Neural cell (in vitro differentiated cells): Measurements from ENCODE around the gene DCHS1. TPM values are rescaled to one million over a fixed set of nuclear protein-coding genes. Genes with fewer than 3 reads are reported as not detected.

ENCODE experiments used
- H2AFZ ChIP-seq: fragments of 200-600, 300-800 bp; sonication (generic), shearing (Covaris generic); 2 replicates; pipeline ENCODE4 v1.6.0; 2014; ENCODE audit warnings: low read depth, mild to moderate bottlenecking, antibody characterized with exemption, low read length, moderate library complexity
- H3F3A ChIP-seq: fragments of 200-600 bp; shearing (Covaris generic); 2 replicates; pipeline ENCODE4 v1.6.1; 2016; ENCODE audit warnings: mild to moderate bottlenecking, moderate library complexity, mixed read lengths, antibody characterized with exemption, low read length; ENCODE audit not compliant: insufficient read depth, poor library complexity, severe bottlenecking
- H3K27ac ChIP-seq: fragments of 200-600, 300-800 bp; sonication (generic), shearing (Covaris generic); 2 replicates; pipeline ENCODE4 v1.5.1; 2014; ENCODE audit warnings: mild to moderate bottlenecking, low read length, moderate library complexity
- H3K27me3 ChIP-seq: fragments of 300-800, 200-600 bp; sonication (generic), shearing (Covaris generic); 2 replicates; pipeline ENCODE4 v1.6.0; 2014; ENCODE audit warnings: mild to moderate bottlenecking, low read depth, low read length, moderate library complexity; ENCODE audit not compliant: insufficient read depth
- H3K36me3 ChIP-seq: fragments of 300-800, 200-600 bp; sonication (generic), shearing (Covaris generic); 2 replicates; pipeline ENCODE4 v1.5.1; 2014; ENCODE audit warnings: mild to moderate bottlenecking, antibody characterized with exemption, low read length, moderate library complexity; ENCODE audit not compliant: insufficient read depth
- H3K4me2 ChIP-seq: fragments of 300-800, 200-600 bp; sonication (generic), shearing (Covaris generic); 2 replicates; pipeline ENCODE4 v1.6.0; 2014; ENCODE audit warnings: mild to moderate bottlenecking, low read length
- H3K4me3 ChIP-seq: fragments of 300-800, 200-600 bp; sonication (generic), shearing (Covaris generic); 2 replicates; pipeline ENCODE4 v1.5.1; 2014; ENCODE audit warnings: mild to moderate bottlenecking, low read length, moderate library complexity
- H3K79me2 ChIP-seq: fragments of 200-600 bp; shearing (Covaris generic); replicated peaks from 2 replicates; pipeline ENCODE4 v1.6.0; 2014; ENCODE audit warnings: mild to moderate bottlenecking, low read length, moderate library complexity; ENCODE audit not compliant: insufficient read depth
- H3K9ac ChIP-seq: fragments of 300-800, 200-600 bp; sonication (generic), shearing (Covaris generic); 2 replicates; pipeline ENCODE4 v1.6.1; 2016; ENCODE audit warnings: mild to moderate bottlenecking, low read length, mixed read lengths
- H3K9me2 ChIP-seq: fragments of 200-600 bp; shearing (Covaris generic); 2 replicates; pipeline ENCODE4 v1.6.1; 2016; ENCODE audit warnings: mild to moderate bottlenecking, low read length, mixed read lengths; ENCODE audit not compliant: insufficient read depth
- H3K9me3 ChIP-seq: fragments of 200-600, 300-800 bp; sonication (generic), shearing (Covaris generic); 2 replicates; pipeline ENCODE4 v1.6.1; 2016; ENCODE audit warnings: mild to moderate bottlenecking, mixed run types, low read length, moderate library complexity, mixed read lengths
- H4K20me1 ChIP-seq: fragments of 200-600 bp; shearing (Covaris generic); 2 replicates; pipeline ENCODE4 v1.6.1; 2016; ENCODE audit warnings: mild to moderate bottlenecking, mixed run types; ENCODE audit not compliant: insufficient read depth
- EP300 ChIP-seq: fragments of 450-650 bp; conservative IDR thresholded peaks from 2 replicates; pipeline ENCODE4 v1.6.1; 2014; ENCODE audit warnings: antibody characterized with exemption, mild to moderate bottlenecking, moderate library complexity; ENCODE audit not compliant: poor library complexity, severe bottlenecking
- EZH2 ChIP-seq: fragments of 200-600, 300-800 bp; shearing (Covaris generic), sonication (generic); IDR thresholded peaks from 2 replicates; pipeline ENCODE4 v1.6.1; 2014; ENCODE audit warnings: antibody characterized with exemption, low read length, borderline replicate concordance, mild to moderate bottlenecking; ENCODE audit not compliant: insufficient read depth, poor library complexity, severe bottlenecking
- MXI1 ChIP-seq: fragments of 450-650 bp; conservative IDR thresholded peaks from 2 replicates; pipeline ENCODE4 v1.6.1; 2014; ENCODE audit warnings: antibody characterized with exemption, mild to moderate bottlenecking; ENCODE audit not compliant: poor library complexity, severe bottlenecking
- POLR2AphosphoS5 ChIP-seq: IDR thresholded peaks from 2 replicates; pipeline ENCODE4 v1.6.1; 2012
- RAD21 ChIP-seq: fragments of 450-650 bp; conservative IDR thresholded peaks from 2 replicates; pipeline ENCODE4 v1.6.1; 2014; ENCODE audit warnings: antibody characterized with exemption, mild to moderate bottlenecking, moderate library complexity
- SMC3 ChIP-seq: fragments of 450-650 bp; conservative IDR thresholded peaks from 2 replicates; pipeline ENCODE4 v1.6.1; 2014; ENCODE audit warnings: antibody characterized with exemption, mild to moderate bottlenecking, moderate library complexity; ENCODE audit not compliant: poor library complexity
- TAF1 ChIP-seq: IDR thresholded peaks from 2 replicates; pipeline ENCODE4 v1.6.1; 2012; ENCODE audit warnings: low read depth
- polyA plus RNA-seq: library from polyadenylated mRNA; depleted of rRNA; stranded (reverse); fragments of >200 nt; gene quantifications from 2 replicates; pipeline ENCODE4 v1.2.3, GENCODE V29; 2014
- TF ChIP-seq, protein P1 (sequence below): fragments of 450-650 bp; IDR thresholded peaks from 2 replicates; pipeline ENCODE4 v1.5.1; 2014; ENCODE audit warnings: antibody characterized with exemption, mild to moderate bottlenecking, moderate library complexity; ENCODE audit not compliant: poor library complexity, severe bottlenecking
- TF ChIP-seq, protein P2 (sequence below): IDR thresholded peaks from 2 replicates; pipeline ENCODE4 v1.6.1; 2012; ENCODE audit warnings: borderline replicate concordance

The DCHS1 gene
- polyA plus RNA-seq, 1 donor from 2014 or later, result 30.1 TPM

DNA sequence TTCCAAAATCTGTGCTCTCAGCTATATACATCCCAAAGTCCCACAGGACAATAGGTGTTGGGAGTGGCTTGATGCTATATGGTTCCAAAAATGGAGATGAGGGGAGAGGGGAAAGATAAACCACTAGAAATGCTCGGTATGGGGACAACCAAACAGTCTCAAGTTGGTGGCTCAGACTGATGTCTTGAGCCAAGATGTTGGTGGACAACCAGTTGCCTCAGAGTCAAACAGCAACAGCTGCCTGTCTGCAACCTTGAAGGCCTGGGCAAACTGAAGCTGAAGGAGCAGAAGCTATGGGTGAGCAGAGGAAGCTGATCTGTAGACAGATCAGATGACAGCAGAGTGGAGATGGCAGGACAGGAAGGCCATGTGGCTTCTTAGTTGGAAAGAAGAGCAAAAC lies 56.2 kb downstream of the DCHS1 start:
- Histone ChIP-seq H3K4me3 (no peak overlapping the region), H3K36me3 (peaks cover 3% of the 10 kb centered on the region), H3K27me3 (no peaks in the 10 kb centered on the region), H2AFZ (no peak overlapping the region), H3F3A (peaks cover under 1% of the 10 kb centered on the region), H3K79me2 (peaks cover 15% of the 10 kb centered on the region), H3K27ac (no peak overlapping the region), H3K4me2 (no peak overlapping the region), H3K9ac (no peak overlapping the region), H3K9me2 (no peaks in the 10 kb centered on the region), H3K9me3 (no peaks in the 10 kb centered on the region), H4K20me1 (no peaks in the 10 kb centered on the region)
- no peak for TF ChIP-seq EZH2
- TF ChIP-seq, protein P1, sequence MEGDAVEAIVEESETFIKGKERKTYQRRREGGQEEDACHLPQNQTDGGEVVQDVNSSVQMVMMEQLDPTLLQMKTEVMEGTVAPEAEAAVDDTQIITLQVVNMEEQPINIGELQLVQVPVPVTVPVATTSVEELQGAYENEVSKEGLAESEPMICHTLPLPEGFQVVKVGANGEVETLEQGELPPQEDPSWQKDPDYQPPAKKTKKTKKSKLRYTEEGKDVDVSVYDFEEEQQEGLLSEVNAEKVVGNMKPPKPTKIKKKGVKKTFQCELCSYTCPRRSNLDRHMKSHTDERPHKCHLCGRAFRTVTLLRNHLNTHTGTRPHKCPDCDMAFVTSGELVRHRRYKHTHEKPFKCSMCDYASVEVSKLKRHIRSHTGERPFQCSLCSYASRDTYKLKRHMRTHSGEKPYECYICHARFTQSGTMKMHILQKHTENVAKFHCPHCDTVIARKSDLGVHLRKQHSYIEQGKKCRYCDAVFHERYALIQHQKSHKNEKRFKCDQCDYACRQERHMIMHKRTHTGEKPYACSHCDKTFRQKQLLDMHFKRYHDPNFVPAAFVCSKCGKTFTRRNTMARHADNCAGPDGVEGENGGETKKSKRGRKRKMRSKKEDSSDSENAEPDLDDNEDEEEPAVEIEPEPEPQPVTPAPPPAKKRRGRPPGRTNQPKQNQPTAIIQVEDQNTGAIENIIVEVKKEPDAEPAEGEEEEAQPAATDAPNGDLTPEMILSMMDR, result no peak
- TF ChIP-seq, protein P2, sequence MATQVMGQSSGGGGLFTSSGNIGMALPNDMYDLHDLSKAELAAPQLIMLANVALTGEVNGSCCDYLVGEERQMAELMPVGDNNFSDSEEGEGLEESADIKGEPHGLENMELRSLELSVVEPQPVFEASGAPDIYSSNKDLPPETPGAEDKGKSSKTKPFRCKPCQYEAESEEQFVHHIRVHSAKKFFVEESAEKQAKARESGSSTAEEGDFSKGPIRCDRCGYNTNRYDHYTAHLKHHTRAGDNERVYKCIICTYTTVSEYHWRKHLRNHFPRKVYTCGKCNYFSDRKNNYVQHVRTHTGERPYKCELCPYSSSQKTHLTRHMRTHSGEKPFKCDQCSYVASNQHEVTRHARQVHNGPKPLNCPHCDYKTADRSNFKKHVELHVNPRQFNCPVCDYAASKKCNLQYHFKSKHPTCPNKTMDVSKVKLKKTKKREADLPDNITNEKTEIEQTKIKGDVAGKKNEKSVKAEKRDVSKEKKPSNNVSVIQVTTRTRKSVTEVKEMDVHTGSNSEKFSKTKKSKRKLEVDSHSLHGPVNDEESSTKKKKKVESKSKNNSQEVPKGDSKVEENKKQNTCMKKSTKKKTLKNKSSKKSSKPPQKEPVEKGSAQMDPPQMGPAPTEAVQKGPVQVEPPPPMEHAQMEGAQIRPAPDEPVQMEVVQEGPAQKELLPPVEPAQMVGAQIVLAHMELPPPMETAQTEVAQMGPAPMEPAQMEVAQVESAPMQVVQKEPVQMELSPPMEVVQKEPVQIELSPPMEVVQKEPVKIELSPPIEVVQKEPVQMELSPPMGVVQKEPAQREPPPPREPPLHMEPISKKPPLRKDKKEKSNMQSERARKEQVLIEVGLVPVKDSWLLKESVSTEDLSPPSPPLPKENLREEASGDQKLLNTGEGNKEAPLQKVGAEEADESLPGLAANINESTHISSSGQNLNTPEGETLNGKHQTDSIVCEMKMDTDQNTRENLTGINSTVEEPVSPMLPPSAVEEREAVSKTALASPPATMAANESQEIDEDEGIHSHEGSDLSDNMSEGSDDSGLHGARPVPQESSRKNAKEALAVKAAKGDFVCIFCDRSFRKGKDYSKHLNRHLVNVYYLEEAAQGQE, result no peak

DNA sequence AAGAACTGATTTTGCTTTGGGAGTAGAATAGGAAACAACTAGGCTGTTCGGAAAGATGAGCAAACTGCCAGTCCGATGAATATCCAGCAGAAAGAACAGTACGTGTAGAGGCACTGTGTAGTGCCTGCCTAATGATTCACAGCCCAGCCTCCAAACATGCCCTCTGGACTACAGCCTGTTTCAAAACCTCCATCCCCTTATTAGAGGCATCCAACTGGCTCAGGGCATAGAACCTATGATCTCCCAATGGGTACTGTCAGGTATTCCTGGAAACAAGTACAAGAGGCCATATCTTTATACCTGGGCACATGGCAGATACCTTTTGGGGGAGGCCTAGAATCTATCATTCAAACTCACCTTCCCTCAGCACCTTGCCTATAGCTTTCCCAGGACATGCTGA lies 57.1 kb downstream of the DCHS1 start:
- TF ChIP-seq EP300 (no peak), SMC3 (no peak), MXI1 (no peak), POLR2AphosphoS5 (no peak), RAD21 (no peak), TAF1 (no peak), EZH2 (no peak)
- TF ChIP-seq, protein P2, result no peak
- TF ChIP-seq, protein P1, result no peak
- H3K27ac ChIP-seq, result no peak overlapping the region
- H3K79me2 ChIP-seq, result peaks cover 15% of the 10 kb centered on the region
- no peaks in the 10 kb centered on the region for H3F3A ChIP-seq
- no peaks in the 10 kb centered on the region for H3K9me2 ChIP-seq
- no peak overlapping the region for H2AFZ ChIP-seq
- H3K4me2 ChIP-seq, result no peak overlapping the region
- H3K36me3 ChIP-seq, result peaks cover 3% of the 10 kb centered on the region
- H3K9ac ChIP-seq, result no peak overlapping the region
- no peak overlapping the region for H3K4me3 ChIP-seq
- H3K9me3 ChIP-seq, result no peaks in the 10 kb centered on the region
- H4K20me1 ChIP-seq, result no peaks in the 10 kb centered on the region
- H3K27me3 ChIP-seq, result no peaks in the 10 kb centered on the region
